ENCODE data around the gene CALD1.

The CALD1 gene

DNA sequence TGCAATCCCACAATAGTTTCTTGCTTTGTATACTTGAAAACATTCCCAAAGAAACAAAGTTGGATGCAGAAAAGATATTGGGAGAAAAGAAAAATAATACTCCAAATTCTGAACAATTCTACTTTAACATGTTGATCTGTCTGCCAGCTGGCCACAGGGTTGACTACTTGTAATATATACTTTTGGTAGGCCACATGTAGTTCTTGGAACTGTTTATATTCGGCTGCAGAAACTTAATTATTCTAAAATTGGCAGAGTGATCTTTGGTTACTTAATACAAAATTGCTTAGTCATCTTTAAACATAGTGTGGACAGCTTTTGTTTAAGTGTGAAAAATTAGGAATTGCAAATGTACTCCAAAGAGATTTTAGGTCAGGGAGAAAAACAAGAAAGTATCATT is 76.0 kb downstream of the CALD1 start:
- TF ChIP-seq, protein P1, sequence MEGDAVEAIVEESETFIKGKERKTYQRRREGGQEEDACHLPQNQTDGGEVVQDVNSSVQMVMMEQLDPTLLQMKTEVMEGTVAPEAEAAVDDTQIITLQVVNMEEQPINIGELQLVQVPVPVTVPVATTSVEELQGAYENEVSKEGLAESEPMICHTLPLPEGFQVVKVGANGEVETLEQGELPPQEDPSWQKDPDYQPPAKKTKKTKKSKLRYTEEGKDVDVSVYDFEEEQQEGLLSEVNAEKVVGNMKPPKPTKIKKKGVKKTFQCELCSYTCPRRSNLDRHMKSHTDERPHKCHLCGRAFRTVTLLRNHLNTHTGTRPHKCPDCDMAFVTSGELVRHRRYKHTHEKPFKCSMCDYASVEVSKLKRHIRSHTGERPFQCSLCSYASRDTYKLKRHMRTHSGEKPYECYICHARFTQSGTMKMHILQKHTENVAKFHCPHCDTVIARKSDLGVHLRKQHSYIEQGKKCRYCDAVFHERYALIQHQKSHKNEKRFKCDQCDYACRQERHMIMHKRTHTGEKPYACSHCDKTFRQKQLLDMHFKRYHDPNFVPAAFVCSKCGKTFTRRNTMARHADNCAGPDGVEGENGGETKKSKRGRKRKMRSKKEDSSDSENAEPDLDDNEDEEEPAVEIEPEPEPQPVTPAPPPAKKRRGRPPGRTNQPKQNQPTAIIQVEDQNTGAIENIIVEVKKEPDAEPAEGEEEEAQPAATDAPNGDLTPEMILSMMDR (IDR thresholded peaks at IDR 0.05) = no peak
- no peak for TF ChIP-seq ZFX (IDR thresholded peaks at IDR 0.05; ENCODE audit: borderline replicate concordance)
- H3K27ac ChIP-seq = no peak overlapping the region

DNA sequence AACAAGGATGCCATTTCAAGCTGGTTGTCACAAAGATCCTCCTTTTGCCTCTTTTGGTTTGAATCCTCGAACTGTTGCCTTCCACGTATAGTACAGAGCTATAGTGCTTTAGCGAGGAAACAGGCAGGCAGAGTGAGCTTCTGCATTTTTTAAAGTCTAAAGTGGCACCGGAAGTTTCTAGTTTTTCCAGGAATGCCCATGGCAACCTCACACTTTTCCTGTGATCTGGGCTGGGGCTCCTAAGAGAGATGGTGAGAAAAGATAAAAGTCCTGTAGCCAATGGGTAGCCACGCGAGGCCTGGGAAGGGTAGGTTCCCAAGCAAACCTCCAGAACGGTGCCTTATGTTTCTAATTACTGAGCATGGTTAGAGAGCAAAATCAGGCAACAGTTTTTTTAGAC is 76.7 kb downstream of the CALD1 start:
- peak overlapping the region; percentile 59 for H3K27ac ChIP-seq
- TF ChIP-seq, protein P1 (IDR thresholded peaks at IDR 0.05) = no peak
- TF ChIP-seq ZFX (IDR thresholded peaks at IDR 0.05; ENCODE audit: borderline replicate concordance) = no peak

DNA sequence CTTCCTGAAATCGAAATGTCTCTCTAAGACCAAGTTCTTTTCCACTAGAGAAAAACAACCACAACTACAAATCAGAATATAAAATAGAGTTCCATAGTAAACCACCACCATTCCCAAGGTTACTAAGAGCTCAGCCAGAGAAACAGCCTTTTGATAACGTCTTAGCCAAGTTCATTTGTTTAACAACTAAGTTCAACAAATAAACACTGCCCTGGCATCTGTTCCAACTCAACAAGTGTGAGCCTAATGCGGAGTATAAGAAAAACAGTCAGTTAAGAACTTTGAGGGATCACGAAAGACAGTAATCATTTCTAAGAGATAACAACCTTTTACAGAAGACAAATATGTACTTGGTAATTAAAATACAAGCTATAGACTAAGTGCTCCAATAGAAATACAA is 77.3 kb downstream of the CALD1 start:
- no peak for TF ChIP-seq ZFX (IDR thresholded peaks at IDR 0.05; ENCODE audit: borderline replicate concordance)
- TF ChIP-seq, protein P1 (IDR thresholded peaks at IDR 0.05) = no peak

DNA sequence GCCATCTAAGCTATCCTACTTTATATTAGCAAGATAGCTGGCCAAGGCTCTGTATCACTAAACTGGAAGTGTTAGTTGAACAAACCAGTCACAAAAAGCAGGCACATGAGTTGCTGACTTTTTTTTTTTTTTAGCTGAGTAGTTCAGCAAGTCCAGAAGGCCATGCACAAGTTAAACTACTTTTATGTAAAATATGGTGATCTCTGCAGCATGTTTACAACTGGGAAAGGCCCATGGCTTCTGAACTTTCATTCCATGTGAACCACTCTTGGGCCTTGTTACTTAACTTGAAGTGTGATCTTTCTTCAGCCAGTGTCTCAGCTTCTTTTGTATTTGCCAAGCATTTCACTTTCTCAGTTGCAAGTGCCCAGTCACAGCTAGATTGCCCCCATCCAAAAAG is 78.5 kb downstream of the CALD1 start:
- peak overlapping the region; percentile 59; the same call in 1 of the 2 replicates for H3K27ac ChIP-seq

More for the DNA sequence above, 77.3 kb downstream of the CALD1 start:
- peak overlapping the region; percentile 59 for H3K27ac ChIP-seq

DNA sequence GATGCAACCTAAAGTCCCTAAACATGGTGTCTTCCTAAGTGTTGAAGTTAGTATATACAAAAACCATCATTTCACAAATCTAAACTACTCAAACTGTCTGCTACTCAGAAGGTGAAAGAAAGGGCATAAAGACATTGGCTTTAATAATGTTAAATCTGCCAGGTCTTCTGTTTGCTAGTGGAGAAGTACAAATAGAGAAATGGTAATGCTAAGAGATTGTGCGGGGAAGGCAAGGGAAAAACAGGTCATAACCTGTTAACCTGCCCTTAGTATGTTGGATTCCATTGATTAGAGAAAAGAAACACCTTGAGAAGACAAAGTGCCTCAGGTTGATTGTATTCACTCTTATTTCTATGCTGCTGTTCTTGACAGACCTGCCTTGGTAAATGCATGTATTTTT is 80.3 kb downstream of the CALD1 start:
- TF ChIP-seq, protein P1 (IDR thresholded peaks at IDR 0.05) = no peak

More for the DNA sequence above, 78.5 kb downstream of the CALD1 start:
- TF ChIP-seq, protein P1 (IDR thresholded peaks at IDR 0.05) = no peak
- no peak for TF ChIP-seq ZFX (IDR thresholded peaks at IDR 0.05; ENCODE audit: borderline replicate concordance)

DNA sequence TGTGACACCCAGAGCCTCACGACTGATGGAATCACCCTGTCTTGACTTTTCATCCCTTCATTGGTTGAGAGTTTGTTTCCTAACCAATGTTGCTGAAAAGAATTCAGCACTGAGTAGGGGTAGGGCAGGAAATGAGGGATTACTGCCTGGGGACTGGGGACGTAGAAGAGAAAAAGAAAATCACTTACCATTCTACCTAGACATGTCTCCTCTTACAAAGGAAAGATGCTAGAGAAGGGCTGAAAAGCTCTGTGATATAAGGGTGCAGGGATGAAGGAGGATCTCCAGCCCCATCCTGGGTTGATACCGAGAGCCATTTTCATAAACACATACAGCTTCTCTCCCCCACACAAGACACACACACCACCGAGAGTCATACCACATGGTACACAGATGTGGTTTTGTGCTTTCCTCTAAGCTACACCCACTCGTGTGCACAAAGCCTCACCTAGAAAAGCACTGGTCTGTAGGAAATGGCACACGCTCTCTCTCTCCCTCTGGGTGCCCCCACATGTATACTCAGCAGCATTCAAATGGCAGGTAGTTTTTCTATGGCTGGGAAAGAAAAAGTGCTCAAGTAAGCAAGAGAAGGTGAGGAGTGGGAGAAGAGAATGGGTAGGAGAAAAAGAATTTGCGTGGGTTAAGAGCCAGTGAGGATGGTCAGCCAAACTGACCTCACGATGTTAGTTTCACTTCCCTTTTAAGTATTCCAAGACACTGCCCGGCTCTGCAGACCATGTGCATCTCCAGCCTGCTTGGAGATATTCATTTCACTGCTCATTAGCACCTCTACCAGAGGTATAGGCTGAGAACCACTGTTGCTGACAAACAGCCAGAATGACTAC is 85.8 kb downstream of the CALD1 start:
- no peak overlapping the region for H3K27ac ChIP-seq
- TF ChIP-seq ZFX (IDR thresholded peaks at IDR 0.05; ENCODE audit: borderline replicate concordance) = no peak
- TF ChIP-seq, protein P1 (IDR thresholded peaks at IDR 0.05) = no peak

More for the DNA sequence above, 80.3 kb downstream of the CALD1 start:
- H3K27ac ChIP-seq = no peak overlapping the region

DNA sequence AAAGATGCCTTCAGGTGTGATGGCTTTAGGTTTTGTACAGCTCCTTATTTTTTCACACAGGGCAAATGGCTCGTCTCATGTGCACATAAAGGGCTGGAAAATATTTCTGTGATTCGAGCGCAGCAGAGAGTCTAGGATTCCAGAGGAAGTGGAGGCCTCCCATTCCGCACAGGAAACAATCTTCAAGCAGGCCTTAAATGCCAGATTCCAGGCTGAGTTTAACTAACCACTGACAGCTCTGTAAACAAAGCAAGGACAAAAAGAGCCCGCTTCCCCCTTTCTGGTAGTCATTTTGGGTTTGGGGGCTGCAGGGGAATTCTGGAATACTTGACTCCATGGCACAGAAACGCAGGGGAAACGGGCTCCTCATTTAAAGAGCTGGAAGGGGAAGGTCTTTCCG is 87.2 kb downstream of the CALD1 start:
- no peak for TF ChIP-seq ZFX (IDR thresholded peaks at IDR 0.05; ENCODE audit: borderline replicate concordance)
- TF ChIP-seq, protein P1 (IDR thresholded peaks at IDR 0.05) = no peak
- H3K27ac ChIP-seq = no peak overlapping the region
